Lower leg skin (tissue), 3 donors: ENCODE data around the gene ERF.

Source experiments
- POLR2A ChIP-seq, 2 donors: fragments of 450-650 bp; IDR thresholded peaks; one replicate each; pipeline ENCODE4 v1.6.1; 2016 to 2017; ENCODE audit warnings: antibody characterized with exemption in 2 of 2, mild to moderate bottlenecking in 1 of 2, moderate library complexity in 1 of 2
- TF ChIP-seq, protein P1 (sequence below), 3 donors: fragments of 450-650 bp; IDR thresholded peaks; one replicate each; pipeline ENCODE4 v1.5.1; 2016; ENCODE audit warnings: antibody characterized with exemption in 3 of 3, mild to moderate bottlenecking in 3 of 3, moderate library complexity in 2 of 3

GRCh38 chr19:42292042-42292960, 37.4 kb upstream of the ERF start:
- TF ChIP-seq, protein P1, sequence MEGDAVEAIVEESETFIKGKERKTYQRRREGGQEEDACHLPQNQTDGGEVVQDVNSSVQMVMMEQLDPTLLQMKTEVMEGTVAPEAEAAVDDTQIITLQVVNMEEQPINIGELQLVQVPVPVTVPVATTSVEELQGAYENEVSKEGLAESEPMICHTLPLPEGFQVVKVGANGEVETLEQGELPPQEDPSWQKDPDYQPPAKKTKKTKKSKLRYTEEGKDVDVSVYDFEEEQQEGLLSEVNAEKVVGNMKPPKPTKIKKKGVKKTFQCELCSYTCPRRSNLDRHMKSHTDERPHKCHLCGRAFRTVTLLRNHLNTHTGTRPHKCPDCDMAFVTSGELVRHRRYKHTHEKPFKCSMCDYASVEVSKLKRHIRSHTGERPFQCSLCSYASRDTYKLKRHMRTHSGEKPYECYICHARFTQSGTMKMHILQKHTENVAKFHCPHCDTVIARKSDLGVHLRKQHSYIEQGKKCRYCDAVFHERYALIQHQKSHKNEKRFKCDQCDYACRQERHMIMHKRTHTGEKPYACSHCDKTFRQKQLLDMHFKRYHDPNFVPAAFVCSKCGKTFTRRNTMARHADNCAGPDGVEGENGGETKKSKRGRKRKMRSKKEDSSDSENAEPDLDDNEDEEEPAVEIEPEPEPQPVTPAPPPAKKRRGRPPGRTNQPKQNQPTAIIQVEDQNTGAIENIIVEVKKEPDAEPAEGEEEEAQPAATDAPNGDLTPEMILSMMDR (IDR thresholded peaks at IDR 0.05) = no peak
- TF ChIP-seq POLR2A (IDR thresholded peaks at IDR 0.05) = no peak
